CD4-positive, alpha-beta T cell treated with Interleukin-12 subunit alpha and Interleukin-12 subunit beta, for 1 hour (primary cell): ENCODE data around the gene CD247.
"Not testable (repeated sequence)": the region's sequence is repeated elsewhere in the genome, so short reads cannot be mapped to it uniquely, and the experiment has no call there.

Experiments
- DNase-seq: peaks from one replicate; pipeline ENCODE4 v3.0.0-alpha.2; 2020

Gene CD247

DNA sequence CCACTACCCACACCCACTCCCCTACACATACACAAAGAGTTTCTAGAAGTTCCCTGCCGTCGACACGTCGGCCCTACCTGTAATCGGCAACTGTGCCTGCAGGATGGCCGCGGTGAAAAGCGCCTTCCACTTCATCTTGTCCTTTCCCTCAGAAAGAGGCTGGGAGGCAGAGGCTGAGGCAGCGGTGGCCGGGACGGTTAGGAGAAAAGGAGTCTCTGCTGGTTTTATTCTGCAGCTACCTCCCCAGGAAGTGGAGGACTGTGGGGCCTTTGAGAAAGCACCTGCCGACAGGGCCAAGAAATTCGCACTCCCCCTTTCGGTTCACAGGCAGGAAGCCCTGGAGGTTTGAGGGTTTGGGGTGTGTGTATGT lies at the start of gene CD247:
Gene CD247 (minus strand): TSS at position 199 of the 370 bp plus-strand sequence. CDS start 64 bp downstream, at position 135.
- peak; percentile 87 for DNase-seq

DNA sequence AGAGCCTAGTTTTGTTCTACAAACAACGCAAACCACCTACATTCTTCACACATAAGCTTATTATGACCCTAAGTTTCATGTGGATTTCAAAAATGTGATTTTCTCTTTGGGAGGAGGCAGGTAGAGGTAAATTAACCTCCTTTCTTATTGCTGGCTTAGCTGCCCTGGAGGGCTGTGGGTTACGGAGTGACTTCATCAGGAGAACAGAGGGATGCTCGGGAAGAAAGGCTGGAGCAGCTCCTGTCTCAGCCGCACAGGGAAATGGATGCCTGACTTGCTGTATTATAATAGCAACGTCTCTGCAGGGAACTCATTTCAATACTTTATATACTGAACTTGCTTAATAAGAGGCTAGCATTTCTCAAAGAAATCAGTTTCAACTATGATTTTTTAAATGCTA lies 49.3 kb upstream of the CD247 start:
- DNase-seq: no peak

DNA sequence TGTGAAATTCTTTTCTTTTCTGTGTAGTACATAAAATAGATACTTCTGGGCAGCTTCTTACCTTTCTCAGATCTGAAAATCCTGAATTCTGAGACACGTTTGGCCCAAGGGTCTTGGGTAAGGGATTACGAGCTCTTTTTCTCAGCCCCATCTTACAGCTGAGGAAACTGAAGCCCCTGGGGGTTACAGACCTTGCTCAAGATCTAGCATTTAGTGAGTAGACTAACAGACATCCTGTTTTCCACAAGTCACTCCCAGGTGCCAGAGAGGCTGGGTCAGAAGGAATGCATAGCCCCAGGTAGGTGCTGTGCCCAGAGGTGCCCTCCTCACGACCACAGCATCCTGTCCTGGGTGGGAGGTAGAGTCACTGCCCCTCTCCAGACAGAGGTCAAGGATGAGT lies 48.4 kb upstream of the CD247 start:
- no peak for DNase-seq

DNA sequence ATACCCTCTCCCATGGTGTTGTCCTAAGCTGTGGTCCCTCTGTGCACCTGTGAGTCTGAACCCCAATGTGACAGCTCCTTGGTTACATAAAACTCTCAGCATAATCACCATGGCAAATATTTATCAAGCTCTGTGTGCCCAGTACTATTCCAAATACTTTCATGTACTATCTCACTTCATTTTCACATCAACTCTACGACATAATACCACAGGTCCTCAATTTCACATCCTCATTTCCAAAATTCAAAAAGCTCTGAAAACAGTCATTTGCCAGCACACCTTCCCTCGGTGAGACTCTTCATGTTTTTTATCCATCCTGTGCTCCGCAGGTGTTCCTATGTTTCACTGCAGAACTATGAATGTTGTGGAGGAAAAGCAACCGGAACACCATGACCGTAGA lies 47.6 kb upstream of the CD247 start:
- DNase-seq: no peak

DNA sequence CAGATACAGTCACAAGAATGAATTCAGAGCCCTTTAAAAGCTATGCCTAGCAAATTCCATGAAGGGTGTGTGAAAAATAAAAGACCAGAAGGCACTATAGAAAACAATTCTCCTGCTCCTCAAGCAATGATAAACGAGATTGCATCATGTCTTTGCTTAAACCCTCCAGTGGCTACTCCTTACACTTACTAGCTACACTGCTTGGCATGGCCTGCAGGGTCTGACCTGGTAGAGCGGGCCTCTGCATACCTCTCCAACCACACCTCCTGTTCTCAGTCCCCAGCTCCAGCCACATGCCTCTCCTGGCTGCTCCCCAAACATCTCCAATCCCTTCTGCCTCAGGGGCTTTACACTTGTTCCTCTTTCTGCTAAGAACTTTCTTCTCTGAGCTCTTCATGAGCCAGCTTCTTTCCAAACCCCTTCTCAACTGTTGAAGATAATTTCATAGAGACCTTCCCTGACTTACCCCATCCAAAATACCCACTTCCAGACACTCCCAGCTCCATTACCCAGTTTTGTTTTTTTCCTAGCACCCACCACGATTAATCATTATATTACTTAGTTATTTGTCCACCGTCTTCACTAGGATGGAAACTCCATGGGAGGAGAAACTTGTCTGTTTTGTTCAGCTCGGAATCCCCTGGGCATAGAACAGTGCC lies 46.4 kb upstream of the CD247 start:
- DNase-seq: no peak

DNA sequence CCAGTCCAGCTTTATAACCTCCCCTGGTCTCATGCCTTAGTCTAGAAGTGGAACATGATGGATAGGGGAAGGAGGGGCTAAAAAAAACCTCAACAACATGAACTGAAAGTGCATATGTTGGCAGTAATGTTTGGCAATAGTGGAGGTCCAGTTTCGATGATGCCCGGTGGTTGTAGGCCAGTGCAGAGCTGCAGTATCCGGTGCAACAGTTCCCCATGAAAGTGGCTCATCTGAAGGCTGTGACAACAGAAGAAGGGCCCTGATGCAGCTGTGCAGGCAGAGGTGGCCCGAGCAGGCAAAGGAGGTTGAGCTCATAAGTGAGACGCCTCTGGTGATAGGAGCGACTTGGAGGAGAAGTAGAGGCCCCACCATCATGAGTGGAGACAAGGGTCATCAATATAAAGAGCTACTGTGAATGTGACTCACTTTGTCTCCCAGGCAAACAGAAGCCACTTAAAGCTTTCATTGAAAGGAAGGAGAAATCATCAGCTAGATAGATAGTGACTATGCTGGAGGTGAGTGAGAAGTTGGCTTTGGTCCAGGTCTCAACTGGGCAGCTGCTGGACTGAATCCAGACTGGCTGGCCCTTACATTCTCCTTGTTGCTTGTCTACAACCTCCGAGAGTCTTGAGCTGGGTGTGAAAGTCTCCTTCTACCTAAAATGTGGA lies 45.4 kb upstream of the CD247 start:
- DNase-seq: no peak

DNA sequence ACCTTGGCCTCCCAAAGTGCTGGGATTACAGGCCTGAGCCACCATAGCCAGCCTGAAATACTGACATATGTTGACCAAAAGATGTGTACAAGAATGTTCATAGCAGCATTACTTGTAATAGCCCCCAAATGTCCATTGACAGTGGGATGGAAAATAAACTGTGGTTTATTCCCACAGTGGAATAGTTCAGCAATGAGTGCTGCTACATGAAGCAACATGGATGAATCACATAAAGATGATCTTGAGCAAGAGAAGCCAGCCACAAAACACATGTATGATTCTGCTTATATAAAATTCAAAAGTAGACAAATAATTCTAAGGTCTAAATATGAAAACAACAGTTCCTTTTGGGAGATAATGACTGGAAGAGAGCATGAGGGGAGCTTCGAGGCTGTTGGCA lies 44.4 kb upstream of the CD247 start:
- DNase-seq: no peak

DNA sequence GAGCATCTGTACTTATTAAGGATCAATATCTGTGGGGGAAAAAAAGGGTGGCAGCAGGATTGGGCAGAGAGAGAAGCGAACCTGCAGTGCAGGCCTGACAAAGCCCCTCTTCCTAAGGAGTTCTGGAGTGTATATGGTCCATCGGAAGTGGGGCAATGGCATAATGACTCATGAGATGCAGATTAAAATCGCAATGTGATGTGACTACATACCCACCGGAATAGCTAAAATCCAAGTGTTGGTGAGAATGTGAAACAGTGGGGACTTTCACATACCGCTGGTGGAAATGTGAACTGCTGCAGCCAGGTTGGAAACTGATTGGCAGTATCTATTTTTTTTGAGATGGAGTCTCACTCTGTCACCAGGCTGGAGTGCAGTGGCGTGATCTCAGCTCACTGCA lies 43.4 kb upstream of the CD247 start:
- no peak for DNase-seq

DNA sequence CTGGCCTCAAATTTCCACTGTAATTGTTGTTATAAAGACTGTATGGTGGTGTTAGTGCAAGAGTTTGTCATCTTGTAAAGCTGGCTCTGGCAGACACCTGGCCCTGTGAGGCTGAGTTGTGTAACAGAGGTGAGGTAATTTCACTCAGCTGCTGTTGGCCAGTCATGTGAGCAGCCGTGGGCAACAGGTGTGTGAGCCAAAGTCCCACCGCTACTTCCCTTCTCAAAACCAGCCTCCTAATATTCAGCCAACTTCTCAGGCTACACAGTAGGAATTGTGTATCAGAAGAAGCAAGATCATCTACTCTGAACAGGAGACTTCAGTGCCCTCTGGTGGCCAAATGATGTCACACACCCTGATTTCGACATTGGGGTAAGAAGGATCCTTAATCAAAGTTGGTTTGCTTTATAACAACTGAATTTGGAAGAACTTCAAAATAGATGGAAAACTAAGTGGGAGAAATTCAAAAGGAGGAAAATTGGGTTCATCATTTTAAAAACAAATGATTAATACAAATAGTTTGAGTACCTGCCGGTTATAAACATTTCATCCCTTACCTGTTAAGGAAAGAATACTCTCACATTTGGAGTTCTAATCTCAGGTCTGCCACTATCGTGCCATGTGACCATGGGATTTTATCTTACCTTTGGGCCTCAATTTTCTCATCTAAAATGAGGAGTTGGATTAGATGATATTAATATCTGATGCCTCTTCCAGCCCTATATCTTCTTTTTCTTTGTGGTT lies 37.8 kb upstream of the CD247 start:
- DNase-seq: peak; percentile 80

DNA sequence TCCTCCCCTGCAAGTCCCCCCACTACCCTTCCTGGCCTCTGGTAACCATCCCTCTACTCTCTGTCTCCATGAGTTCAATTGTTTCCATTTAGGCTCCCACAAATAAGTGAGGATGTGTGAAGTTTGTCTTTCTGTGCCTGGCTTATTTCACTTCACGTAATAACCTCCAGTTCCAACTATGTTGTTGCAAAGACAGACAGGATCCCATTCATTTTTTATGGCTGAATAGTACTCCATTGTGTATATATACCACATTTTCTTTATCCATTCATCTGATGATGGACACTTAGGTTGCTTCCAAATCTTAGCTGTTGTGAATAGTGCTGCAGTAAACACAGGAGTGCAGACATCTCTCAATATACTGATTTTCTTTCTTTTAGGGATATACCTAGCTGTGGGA lies 36.7 kb upstream of the CD247 start:
- not testable (repeated sequence) for DNase-seq

DNA sequence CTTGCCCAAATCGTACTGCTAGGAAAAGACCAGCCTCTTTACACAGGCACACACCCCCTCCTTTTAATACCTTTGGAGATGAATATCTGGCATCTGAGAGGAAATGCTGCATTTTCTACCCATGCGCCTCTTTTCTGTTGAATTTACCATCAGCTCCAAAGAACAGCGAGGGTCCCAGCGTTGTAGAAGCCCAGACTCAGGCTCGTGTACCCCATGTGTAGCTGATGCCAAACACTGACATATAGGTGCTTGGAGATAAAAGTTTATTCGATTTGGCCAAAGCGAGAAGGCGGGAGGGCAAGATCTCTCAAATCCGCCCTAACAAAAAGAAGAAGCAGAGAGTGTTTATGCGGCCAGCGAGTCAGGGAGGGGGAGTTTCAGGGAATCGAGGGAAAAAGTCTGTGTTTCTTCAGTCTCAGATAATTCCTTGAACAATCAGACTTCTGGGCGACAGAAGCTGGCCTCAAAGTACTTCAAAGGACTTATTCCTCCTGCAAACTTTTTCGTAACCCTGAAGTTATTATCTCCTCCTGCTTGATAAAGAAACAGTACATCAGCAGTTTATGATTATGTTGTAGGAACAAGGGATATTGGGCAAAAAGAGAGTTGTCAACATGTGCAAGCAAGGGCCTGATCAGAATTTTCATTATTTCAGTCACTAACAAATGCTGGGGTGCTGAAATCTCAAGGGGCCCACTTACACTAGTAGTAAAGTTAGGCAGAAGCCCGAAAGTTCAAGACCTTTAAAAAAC lies 35.9 kb upstream of the CD247 start:
- DNase-seq: no peak

DNA sequence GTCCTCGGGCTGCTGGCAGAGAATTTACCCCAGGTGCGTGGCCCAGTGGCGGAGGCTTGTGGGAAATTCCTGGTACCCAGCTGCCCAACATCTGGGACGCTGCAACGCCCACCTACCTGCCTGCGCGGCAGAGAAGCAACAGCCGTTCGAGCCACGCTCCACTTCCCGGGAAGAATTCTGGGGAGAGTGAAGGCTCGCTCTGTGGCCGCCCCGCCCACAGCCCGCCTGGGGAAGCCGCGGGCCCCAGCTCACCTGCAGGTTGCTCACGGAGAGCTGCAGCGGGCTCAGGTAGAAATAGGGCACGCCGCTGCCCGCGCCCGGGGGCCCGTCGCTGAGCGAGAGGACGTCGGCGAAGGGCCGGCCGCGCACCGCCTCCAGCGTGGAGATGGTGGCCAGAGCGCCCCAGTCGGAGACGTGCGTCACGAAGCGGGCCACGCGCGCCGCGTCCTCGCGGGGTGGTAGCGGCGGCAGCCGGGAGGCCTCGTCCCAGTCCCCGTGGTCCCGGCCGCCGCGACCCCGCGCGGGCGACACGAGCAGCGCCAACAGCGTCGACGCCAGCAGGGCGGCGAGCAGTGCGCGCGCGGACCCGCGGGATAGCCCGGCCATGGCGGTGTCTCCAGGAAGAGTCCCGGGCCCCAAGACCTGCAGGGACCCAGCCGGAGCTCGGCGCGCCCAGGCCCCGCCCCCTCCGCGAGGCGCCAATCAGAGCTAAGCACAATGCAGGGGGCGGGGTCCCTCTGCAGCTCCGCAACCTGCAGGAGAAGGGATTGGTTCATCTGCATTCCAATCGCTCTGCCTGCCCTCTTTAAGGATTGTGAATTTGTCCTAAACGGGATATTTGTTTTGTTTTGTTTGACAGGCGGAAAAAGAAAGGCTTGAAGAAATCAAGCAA lies 35.1 kb upstream of the CD247 start, which contains the start of gene CREG1:
Gene CREG1 (minus strand): TSS at position 627 of the 892 bp plus-strand sequence.
- peak; percentile 91 for DNase-seq

DNA sequence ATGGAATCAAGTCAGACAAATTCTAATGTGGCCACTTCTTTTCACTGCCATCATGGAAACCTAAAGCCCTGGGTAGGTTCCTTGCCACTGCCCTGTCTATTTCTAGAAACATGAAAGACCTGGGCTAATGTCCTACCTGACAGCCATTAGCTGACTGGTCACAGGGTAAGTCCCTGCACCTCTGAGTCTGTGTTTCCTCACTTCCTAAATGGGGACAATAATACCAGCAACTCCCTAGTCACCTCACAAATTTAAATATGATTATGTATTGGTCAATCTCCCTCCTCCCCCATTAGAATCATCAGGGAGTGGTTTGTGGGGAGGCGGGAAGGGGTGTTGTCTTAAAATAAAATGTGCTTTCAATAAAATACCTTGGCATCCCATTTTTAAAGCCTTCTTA lies 33.0 kb upstream of the CD247 start:
- no peak for DNase-seq

DNA sequence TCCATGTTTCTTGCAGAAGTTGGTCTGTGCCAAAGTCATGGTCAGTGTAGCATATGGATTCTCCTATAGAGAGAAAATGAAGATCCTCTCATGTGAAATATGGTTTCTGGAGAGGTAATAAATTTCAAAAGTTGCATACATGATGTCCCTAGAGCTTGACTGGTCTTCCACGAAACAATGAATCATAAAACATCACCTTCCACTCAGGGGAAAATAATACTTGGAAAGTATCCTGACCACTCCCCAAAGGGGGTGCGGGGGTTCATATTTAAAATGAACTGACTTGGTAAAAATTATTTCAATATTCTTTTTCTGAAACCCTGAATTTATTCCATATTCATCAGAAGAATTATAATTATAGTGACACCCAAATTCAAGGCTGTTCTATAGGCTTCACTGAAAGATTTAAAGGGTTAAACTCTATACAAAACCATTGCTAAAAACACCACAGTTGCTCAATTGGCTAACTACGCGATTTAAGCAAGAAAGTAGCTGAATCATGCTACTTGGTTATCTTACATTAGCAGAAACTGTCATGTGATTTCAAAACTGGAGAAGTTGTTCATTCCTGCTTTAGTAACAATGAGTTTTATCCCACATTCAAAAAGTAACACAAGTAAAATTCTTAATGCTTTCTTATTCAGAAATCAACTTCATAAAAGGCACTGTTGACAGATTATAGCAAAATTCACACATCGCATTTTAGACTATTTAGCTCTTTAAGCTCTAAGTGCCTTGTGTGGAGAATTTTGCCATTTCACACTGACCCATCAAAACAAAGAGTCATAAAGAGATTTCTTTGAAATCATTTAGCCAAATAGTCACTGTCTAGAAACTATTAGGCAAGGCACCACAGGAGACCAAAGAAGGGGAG lies 30.0 kb upstream of the CD247 start:
- no peak for DNase-seq

DNA sequence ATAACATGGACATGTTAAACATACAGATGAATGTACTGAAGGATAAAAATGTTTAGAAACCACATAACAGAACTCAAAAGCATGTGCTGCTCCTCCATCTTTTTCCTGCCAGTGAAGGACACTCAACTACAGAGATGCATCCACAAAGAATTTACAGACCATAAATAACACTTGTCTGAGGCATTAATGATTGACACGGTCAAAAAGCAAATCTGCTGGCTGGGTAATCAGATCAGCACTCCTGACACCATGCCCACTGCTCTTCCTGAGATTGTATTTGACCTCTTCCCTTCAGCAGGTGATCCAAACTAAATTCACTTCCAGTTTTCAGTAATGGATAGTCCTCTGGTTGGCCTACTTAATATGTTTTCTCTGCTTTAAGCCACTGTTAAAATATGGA lies 28.6 kb upstream of the CD247 start:
- DNase-seq: no peak

DNA sequence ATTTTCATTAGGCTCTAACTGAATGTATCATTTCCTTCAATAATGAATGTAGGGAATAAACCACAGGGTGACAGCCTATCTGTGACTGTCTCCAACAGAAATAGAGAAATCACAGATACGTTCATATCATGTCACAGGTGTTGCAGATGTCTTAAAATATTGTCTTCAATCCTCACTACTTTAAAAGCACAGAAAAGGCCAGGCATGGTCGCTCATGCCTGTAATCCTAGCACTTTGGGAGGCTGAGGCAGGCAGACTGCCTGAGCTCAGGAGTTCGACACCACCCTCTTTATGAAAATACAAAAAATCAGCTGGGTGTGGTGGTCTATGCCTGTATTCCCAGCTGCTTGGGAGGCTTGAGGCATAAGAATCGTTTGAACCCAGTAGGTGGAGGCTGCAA lies 27.0 kb upstream of the CD247 start:
- no peak for DNase-seq

DNA sequence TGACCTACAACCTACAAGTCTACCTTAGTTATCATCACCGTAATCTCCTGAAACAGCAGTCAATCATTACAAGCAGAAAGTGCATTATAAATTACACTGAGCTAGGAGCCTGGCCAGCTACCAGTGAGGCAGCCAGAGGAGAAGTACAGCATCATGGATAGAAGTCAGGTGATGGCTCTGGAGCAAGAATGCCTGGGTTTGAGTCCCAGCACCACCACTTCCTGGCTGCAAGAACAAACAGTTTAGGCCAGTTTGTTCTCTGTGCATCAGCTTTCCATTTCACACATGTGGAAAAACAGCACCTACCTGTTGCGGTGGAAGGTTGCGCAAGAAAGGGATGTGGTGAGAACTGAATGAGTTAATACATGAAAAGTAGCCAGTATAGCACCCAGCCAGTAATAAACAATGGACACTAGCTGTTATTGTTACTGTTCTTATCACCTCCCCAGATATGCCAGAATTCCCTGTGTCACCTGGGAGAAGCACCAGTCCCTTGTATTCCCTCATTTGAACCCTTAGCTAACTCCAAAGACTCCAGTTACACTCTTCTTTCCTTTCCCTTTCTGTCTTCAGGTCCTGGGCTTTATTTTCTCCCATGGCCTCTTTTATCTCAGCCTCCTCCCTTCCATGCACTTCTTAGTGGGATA lies 26.2 kb upstream of the CD247 start:
- no peak for DNase-seq

DNA sequence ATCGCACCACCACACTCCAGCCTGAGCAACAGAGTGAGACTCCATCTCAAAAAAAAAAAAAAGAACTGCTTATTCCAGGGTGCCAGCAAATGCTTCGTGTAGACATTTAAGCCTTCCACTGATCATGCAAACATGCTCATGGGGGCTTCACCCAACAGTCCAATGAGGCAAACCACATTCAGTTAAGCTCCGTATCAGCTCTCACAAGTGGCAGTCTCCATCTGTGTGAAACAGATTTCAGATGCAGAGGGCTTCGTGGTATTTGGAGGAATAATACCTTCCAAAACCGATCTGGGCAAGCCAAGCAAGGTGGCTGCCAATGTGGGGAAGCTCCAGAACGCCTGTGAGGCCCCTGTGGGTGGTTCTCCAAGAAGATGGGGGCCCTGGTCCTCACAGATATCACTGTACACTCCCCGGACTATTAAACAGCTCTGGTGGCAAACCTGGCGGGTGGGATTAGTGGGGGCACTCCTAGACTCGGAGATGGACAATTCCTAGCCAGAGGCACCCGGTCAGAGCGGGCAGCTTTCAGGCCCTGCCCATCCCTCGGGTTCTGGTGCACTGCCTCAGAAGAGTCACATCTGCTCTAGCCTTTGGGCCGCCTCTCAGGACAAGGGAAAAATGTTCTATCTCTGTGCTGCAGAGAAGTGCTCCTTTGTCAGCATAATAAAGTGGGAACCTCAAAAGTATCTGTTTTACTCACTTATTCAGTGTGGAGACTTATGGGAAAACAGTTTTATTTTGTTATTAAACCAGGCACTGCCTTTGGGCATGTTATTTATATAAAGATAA lies 25.1 kb upstream of the CD247 start:
- no peak for DNase-seq

DNA sequence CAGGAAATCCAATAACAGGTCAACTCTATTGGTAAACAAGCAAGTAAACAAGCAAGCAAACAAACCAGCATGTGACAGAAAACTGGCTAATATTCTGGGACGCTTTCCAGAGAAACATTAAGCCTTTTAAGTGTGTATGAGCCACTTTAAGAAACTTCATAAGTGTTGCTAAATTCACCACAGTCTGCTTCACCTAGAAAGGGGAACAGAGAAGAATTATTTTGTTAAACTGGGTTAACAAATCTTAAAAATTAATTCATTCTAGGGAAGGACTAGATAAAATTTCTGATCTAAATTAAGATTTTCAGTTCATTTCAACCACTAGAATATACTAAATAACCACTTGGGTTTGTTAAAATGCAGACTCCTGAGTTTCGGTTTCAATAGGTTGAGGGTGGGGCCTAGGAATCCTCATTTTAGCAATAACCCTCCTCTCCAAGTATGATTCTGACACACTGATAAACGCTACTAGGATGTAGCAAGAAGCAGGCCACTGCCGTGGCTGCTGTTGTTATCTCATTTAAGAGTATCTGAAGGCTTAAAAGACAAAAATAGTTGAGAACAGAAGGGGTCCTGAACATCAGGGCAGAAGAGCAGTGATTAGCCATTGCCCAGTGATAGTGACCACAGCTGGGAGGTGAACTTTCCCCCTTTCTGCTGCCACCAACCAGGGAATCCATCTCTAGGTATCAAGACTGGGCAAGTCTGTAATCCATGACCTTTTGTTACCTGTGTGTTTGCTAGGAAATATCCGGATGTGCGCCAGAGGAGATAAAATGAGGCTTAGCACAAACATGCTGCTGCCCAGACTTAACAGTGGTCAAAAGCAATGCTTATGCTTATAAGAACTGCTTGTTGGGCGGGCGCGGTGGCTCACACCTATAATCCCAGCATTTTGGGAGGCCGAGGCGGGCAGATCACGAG lies 24.0 kb upstream of the CD247 start:
- no peak for DNase-seq
